Measurements from ENCODE around the gene STON2. TPM values are rescaled to one million over a fixed set of nuclear protein-coding genes. Genes with fewer than 3 reads are reported as not detected.

STON2 gene
- total and polyA plus RNA-seq, 4 donors: 3.1 to 27.6 (median 15.2) TPM

DNA sequence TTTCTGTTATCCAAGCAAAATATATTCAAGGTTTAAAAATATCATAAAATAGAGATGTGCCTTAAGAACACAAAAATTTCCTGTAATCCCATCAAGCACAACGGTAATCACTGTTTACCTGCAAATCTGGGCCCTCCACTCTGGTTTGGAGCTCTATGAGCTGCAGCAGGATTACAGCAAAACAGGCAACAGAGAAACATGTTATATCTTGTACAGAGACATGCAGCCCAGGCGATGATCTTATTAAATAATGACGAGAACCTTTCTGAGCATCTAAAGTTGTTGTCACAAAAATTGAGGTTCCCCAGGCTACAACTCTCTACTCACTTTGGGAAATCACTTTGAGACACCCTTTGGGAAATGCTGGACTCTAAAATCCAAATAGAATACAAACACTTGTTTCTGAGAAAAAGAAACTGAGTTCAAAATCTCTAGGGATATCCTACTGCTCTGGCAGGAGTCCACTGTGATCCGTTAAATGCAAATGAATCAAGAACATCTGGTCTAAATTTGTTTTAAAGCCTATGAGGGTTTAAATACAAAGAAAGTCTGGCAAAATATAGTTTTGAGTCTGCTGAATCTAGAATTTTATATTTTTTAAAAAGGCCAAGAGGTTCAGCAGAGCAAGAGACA, 36.3 kb downstream of the STON2 start:
- Histone ChIP-seq H3K9ac (ENCODE audit: insufficient read depth in 1 of 2, low read length in 2 of 2) (no peak overlapping the region), H3K4me3 (no peak overlapping the region), H3K9me3 (ENCODE audit: control insufficient read depth in 4 of 4, insufficient read depth in 3 of 4, low read length in 3 of 4) (no peaks in the 10 kb centered on the region), H3K4me1 (ENCODE audit: control insufficient read depth in 5 of 5, insufficient read depth in 5 of 5, low read length in 5 of 5) (peaks cover 0 to 2% (median 0%) of the 10 kb centered on the region in 5 donors), H3K27ac (ENCODE audit: low read depth in 1 of 2, low read length in 1 of 2) (no peak overlapping the region), H3K27me3 (ENCODE audit: control insufficient read depth in 3 of 3, insufficient read depth in 3 of 3, low read length in 2 of 3) (no peaks in the 10 kb centered on the region), H3K36me3 (ENCODE audit: control insufficient read depth in 4 of 4, insufficient read depth in 4 of 4, low read length in 4 of 4) (peaks cover 0 to 1% (median 0%) of the 10 kb centered on the region in 4 donors)
- peak in 2 of 3 donors; percentile 5 to 24 for DNase-seq
- ATAC-seq (ENCODE audit: insufficient read depth, low FRiP score): no peak
- TF ChIP-seq CTCF (IDR thresholded peaks at IDR 0.05; ENCODE audit: control extremely low read depth, extremely low read depth): no peak
- WGBS, 2 donors: 71 to 85% methylated on average over 4 of the region's 4 CpGs

- WGBS, 2 donors: 73 to 77% methylated on average over 5 of the region's 5 CpGs
- H3K27ac ChIP-seq (ENCODE audit: low read depth in 1 of 2, low read length in 1 of 2): no peak overlapping the region
- H3K36me3 ChIP-seq (ENCODE audit: control insufficient read depth in 4 of 4, insufficient read depth in 4 of 4, low read length in 4 of 4): peaks cover 0 to 1% (median 0%) of the 10 kb centered on the region in 4 donors
- no peak overlapping the region for H3K4me3 ChIP-seq
- H3K27me3 ChIP-seq (ENCODE audit: control insufficient read depth in 3 of 3, insufficient read depth in 3 of 3, low read length in 2 of 3): no peaks in the 10 kb centered on the region
- H3K9ac ChIP-seq (ENCODE audit: insufficient read depth in 1 of 2, low read length in 2 of 2): no peak overlapping the region
- TF ChIP-seq CTCF (IDR thresholded peaks at IDR 0.05; ENCODE audit: control extremely low read depth, extremely low read depth): no peak
- no peaks in the 10 kb centered on the region for H3K4me1 ChIP-seq (ENCODE audit: control insufficient read depth in 5 of 5, insufficient read depth in 5 of 5, low read length in 5 of 5)
- ATAC-seq (ENCODE audit: insufficient read depth, low FRiP score): no peak
- no peak for DNase-seq
- H3K9me3 ChIP-seq (ENCODE audit: control insufficient read depth in 4 of 4, insufficient read depth in 3 of 4, low read length in 3 of 4): peaks cover 0 to 11% (median 3%) of the 10 kb centered on the region in 4 donors
Measured at GRCh38 chr14:81353691-81354323, 46.3 kb downstream of the STON2 start.

DNA sequence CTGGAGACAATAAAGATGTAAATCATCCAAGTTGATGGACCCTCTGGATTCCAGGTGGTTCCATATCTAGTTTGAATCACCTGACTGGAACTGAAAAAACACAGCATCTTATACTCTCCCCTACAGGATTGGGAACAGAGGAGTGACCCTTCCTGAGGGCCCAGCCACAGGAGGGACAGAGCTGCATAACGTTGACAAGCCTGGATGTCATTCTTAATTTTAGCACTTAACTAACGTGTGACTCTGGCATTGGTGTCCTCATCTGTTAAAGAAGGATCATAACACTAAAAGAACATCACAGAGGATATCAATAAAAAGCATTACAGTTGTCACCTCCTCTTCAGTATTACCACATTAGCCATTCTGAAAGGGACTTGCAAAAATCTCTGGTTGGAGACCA, 47.7 kb downstream of the STON2 start:
- TF ChIP-seq CTCF (IDR thresholded peaks at IDR 0.05; ENCODE audit: control extremely low read depth, extremely low read depth): no peak
- no peaks in the 10 kb centered on the region for H3K27me3 ChIP-seq (ENCODE audit: control insufficient read depth in 3 of 3, insufficient read depth in 3 of 3, low read length in 2 of 3)

More for the DNA sequence above, 47.7 kb downstream of the STON2 start:
- Histone ChIP-seq H3K4me3 (no peak overlapping the region), H3K27ac (ENCODE audit: low read depth in 1 of 2, low read length in 1 of 2) (no peak overlapping the region), H3K36me3 (ENCODE audit: control insufficient read depth in 4 of 4, insufficient read depth in 4 of 4, low read length in 4 of 4) (peaks cover 0 to 1% (median 0%) of the 10 kb centered on the region in 4 donors), H3K9me3 (ENCODE audit: control insufficient read depth in 4 of 4, insufficient read depth in 3 of 4, low read length in 3 of 4) (peaks cover 0 to 11% (median 3%) of the 10 kb centered on the region in 4 donors), H3K9ac (ENCODE audit: insufficient read depth in 1 of 2, low read length in 2 of 2) (no peak overlapping the region), H3K4me1 (ENCODE audit: control insufficient read depth in 5 of 5, insufficient read depth in 5 of 5, low read length in 5 of 5) (no peaks in the 10 kb centered on the region)
- DNase-seq: no peak
- ATAC-seq (ENCODE audit: insufficient read depth, low FRiP score): no peak
- 74 to 89% methylated on average over 2 of the region's 2 CpGs for WGBS, 2 donors
